SK-N-MC (cell line): ENCODE data around the gene XRCC4.

ENCODE experiments used
- EZH2 ChIP-seq: fragments of 200-600 bp; sonication (generic); IDR thresholded peaks from one replicate; pipeline ENCODE4 v1.6.1; 2017; ENCODE audit warnings: antibody characterized with exemption
- POLR2AphosphoS5 ChIP-seq: IDR thresholded peaks from 2 replicates; pipeline ENCODE4 v1.6.1; 2012; ENCODE audit warnings: mild to moderate bottlenecking, low read depth, low read length, borderline replicate concordance

GRCh38 chr5:83400701-83401100, 323.4 kb downstream of the XRCC4 start:
- no peak for TF ChIP-seq EZH2
- no peak for TF ChIP-seq POLR2AphosphoS5
